HS-5 (cell line): ENCODE results near the gene NKAIN2.
"Not testable (repeated sequence)": the region's sequence is repeated elsewhere in the genome, so short reads cannot be mapped to it uniquely, and the experiment has no call there.

ENCODE experiments used
- DNase-seq: peaks from one replicate; pipeline ENCODE4 v3.0.0-alpha.2; 2012; ENCODE audit warnings: low read depth

Gene NKAIN2

DNA sequence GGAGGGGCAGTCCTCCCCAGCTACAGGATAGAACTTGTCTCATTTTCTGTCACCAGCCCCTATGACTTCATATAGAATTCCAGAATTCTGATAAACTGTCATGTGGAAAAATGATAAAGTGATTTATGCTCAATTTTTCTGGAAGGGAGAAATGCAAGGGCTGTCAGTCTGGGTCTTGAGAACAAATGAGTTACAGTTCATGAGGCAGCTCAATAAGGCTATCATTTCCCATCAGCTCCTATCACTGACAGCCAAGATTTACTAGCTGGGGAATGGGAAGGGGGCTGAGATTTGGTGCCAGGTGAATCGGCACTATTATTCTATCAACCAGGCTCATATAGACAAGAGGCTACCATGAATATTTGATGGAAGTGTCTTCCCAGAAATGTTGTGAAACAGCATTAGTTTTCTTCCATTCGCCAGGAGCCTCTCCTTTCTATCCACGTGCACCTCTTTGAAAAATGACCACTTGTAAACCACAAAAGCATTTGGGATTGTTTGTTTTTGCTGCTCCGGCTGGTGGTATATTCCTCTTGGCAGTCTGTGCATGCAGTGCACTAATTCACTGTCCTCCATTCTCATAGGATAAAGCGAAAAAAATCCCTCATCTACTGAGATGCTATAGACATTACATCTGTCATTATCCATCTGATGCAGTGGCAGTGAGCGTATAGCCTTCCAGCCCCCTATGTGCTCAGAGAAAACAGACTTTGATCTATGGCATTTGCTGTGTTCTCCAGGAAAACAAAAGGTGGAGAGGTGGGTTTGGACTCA, 629.9 kb downstream of the NKAIN2 start:
- DNase-seq, result no peak

DNA sequence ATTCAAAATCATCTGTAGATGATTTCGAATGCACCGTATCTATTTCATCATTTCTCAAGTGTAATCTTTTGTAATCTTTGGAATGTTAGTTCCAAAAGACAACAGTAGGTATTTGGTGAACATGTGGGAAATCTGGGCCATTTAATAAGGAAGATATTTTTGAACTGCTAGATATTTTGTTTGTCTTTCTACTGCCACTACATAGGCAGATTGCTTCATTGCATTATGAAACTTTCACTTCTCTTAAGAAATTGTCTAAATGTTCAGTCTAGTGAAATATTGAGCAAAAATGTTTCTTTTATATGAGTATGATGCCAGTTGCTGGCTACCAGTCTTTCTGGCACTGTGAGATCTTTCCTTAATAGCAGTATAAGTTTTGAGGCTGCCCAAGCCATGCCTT, 630.8 kb downstream of the NKAIN2 start:
- DNase-seq, result peak; percentile 22

DNA sequence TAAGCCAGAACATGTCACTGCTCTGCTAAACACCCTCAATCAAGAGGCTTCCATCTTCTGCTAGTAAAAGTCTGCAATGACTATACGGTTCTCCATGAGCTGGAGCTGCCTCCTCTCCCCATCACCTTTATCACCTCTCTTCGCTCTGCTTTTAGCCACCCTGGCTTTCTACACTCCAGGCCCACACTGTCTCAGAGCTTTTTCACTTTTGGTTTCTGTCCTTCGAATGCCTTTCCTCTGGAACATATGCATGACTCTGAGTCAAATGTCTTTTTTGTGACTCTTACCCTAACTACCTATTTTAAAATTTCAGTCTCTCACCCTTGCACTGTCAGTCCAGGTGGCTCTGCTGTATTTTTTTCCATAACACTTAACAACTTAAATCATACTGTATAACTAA, 633.1 kb downstream of the NKAIN2 start:
- DNase-seq, result no peak

DNA sequence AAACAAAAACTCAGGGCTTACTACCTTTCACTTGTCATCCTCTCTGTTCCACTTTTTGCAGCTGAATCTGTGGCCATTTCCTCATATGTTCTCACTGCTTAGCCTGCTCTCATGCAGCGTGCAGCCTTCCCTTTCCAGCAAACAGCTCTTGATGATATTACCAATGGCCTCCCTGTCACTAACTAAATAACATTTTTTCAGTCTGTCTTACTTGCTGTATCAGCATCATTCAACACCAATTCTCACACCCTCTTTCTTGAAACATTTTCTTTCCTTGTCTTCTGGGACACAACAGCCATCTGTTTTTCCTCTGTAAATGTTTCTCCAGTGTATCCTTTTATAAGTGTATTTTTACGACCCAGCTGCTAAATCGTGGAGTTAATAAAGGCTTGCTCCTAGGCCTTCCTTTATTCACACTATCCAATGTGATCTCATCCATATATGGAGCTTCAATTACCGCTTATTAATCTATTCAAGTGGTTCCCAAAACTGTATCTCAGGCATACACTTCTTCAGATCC, 634.9 kb downstream of the NKAIN2 start:
- no peak for DNase-seq

DNA sequence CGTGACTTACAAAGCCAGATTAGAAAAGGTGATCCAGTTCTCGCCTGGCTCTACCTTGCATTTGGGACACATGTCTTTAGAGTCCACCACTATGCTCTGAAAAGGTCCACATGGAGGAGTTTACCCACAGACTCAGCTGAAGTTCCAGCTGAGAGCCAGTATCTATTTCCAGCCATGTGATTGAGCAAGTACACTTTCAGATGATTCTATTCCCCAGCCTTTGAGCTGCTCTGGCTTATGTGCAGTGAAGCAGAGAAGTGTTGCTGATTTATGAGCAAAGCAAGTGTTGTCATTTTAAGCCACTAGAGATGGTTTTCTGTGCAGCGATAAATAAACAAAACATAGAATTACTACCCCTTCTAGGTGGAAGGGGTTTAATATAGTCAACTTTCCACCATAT, 637.8 kb downstream of the NKAIN2 start:
- DNase-seq, result no peak

DNA sequence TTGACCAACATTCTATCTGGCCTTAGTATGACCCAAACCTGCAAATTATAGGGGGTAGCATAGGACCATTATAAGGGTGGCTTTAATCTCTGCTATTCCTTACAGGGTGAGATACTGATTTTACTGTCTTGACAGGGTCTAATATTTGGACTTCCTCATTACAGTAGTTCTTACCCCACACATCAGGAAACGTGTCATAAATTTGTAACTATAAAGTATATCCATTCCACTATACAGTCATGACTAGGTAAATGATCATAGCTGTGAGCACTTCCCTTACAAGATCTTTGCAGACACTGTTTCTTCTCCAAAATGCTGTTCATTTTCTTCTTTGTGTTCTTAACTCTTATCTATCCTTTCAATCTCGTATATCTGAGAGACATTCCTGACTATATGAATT, 639.9 kb downstream of the NKAIN2 start:
- no peak for DNase-seq

DNA sequence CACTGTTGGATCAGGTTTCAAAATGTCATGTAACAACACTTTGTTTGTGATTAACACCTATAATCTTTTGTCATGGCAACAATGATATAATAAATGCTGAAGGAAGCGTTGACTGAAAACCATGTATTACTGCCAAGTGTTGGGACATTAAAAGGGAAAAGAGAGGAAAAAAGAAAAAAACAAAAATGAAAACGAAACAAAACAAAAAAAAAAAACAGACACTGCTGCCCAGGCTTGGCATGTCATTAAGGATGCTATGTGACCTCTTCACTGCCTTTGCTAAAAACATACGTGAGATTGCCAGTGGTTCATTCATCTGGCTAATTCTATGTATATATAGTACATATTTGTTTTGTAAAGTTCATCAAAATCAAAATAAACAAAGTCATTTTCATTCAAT, 641.9 kb downstream of the NKAIN2 start:
- DNase-seq, result no peak

DNA sequence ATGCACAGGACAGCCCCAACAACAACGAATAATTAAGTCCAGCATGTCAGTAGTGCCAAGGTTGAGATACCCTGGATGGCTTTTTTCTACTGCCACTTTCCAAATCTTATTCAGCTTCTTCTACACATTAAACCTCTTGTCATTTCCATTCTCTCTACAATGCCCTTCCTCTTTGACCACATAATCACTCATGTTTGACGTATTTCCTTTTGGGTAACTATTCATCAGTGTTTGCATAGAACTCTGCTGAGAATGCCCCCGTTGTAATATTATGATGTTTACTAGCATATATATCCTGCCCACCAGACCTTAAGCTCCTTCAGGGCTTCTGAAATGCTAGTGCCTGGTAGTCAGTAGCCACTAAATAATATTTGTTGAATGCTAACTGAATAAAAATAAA, 643.3 kb downstream of the NKAIN2 start:
- DNase-seq, result no peak

DNA sequence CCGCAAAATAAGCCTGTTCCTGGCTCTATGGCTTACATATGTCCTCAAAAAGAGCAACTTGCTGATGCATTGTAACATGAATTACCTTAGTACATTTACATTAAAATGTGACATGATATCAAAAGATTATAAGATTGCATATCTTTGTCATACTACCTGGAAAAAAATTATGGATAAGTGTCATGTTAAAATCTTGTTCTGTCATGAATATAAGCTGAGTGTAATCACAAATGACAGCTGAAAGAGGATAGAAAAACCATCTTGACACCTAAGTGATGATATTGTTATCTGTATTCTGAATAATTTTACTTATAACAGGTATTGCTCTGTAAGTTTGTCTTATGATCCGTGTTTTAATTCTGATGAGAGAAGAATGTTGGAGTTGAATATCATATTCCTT, 655.6 kb downstream of the NKAIN2 start:
- DNase-seq, result no peak

DNA sequence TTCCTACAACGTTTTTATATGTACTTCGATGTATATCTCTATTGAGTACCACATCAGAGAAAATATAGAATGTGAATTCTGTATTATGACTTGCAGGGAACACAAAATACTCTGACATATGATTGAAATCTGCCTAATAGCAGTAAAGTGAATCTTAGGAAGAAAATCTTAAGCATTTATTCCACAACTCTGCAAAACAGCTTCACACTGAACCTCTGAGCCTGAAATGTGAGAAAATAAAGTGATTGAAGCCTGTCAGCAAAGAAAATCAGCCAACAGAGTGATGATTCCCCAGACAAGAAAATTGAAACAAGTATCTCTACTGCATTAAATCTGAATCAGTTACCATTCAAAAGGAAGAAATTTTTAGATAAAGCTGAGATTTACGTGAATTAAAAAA, 659.1 kb downstream of the NKAIN2 start:
- no peak for DNase-seq

DNA sequence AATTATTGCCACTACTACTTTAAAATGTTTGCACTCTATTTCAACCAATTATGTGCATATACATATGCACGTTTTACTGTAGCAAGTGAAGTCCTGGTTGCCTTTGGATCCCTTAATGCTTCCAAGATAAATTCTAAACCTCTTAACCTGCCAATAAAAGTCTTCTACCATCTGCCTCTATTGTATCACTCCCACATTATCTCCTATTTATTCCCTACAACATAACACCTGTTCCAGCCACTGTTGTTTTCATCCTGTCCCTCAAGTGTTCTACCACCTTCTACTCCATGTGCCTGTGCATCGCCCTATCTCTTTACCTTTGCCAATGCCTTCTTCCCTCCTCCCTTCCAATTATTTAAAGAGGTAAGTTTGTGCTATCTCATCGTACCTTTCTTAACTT, 659.6 kb downstream of the NKAIN2 start:
- no peak for DNase-seq

DNA sequence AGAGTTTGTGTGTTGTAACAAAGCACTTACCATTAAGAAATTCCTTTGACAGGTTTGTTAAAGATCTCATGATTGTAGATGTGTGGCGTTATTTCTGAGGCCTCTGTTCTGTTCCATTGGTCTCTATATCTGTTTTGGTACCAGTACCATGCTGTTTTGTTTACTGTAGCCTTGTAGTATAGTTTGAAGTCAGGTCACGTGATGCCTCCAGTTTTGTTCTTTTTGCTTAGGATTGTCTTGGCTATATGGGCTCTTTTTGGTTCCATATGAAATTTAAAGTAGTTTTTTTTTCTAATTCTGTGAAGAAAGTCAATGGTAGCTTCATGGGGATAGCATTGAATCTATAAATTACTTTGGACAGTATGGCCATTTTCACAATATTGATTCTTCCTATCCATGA, 660.9 kb downstream of the NKAIN2 start:
- not testable (repeated sequence) for DNase-seq

DNA sequence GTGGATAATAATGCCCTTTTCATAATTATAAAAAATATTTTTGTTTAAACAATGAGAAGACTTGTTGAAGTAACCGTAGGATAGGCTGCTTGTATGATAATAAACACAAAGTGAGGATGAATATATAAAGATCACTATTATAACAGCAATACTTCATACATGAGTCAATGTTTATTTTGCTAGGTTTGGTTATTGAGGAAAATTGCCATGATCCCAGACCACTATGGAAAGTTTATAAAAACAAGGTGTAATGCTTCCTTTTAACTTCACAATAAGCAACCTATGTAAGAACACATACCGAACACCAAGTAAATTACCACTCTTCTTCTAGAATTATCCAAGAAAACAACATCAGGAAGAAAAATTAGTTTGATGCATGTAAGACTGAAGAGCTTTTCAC, 663.3 kb downstream of the NKAIN2 start:
- no peak for DNase-seq

DNA sequence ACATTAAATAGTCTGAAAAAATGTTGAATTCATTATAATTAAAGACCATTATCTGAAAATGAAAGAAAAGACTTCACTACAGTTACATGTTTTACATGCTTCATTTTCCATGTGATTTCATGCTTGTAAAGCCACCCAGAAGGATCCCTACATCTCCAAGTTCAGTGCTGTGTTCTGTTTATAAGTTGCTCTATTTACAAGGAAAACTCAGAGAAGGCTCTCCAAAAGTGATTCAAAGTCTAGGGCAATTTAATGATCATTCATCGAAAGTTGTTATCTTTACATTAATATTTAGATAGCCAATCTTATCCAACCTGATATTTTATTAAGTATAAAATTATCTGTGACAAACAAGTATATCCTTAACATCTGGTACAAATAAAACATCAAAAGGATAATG, 663.7 kb downstream of the NKAIN2 start:
- DNase-seq, result no peak

DNA sequence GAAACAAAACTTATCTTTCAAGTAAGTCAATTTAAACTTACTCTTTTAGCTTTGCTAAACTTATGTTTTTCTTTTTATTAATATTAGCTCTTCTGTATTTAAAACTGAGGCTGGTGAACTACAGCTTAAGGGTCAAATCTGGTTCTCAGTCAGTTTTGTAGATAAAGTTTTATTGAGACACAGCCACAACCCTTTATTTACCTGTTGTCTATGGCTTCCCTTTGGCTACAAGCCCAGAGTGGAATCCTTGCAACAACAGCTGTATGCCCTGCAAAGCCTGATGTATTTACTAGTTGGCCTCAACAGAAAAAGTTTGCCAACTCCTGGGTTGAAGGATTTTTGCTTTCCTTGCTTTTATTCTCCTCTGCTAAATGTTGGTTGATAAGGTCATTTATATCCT, 667.1 kb downstream of the NKAIN2 start:
- no peak for DNase-seq

DNA sequence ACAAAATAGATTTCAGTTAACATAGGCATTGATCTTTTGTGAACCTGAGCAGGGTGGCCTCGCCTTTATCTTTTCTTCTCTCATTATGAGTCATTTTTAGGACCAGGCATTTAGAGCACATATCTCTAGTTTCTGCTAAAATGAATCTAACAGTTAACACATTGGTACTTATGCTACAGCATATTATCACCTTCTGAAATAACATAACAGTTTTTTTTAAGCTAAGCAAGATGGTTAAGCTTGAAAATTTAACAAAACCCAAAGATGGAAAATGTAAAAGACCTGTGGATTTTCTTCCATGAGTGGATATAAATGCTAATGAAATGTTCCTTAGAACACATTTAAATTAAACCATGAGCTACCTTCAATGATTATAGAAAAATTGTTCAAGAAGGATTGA, 671.5 kb downstream of the NKAIN2 start:
- no peak for DNase-seq

DNA sequence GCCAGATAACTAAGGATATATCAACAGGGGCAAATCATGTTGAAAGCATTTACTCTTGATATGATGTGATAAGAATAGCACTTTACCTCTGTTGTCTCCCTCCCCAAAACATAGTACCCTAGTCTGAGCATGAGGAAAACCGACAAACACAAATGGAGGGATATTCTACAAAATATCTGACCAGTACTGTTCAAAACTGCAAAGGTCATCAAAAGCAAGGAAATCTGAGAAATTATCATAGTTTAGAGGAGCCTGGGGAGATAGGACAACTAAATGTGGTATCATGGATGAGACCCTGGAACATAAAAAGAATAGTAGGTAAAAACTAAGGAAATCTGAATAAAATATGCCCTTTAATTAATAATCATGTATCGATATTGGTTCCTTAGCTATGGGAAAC, 675.2 kb downstream of the NKAIN2 start:
- DNase-seq, result no peak

DNA sequence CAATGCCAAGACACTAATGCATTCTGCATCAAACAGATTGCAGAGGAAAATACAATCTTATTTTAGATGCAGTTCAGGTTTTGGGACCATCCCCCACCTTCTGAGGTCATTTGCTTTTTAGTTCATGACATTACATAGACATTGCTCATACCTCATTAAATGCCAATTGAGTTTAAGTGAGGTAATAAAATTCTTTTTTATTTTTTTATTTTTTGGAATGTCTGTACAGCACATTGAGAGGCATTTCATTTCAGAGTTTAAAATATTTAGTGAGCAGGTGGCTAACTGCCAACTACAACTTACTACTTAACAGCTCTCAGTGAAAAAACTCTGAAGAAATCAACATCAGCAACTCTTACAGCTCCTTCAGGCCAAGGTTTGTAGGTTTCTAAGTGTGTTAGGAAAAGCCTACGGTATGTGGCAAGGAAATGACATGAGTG, 676.3 kb downstream of the NKAIN2 start:
- DNase-seq, result no peak

DNA sequence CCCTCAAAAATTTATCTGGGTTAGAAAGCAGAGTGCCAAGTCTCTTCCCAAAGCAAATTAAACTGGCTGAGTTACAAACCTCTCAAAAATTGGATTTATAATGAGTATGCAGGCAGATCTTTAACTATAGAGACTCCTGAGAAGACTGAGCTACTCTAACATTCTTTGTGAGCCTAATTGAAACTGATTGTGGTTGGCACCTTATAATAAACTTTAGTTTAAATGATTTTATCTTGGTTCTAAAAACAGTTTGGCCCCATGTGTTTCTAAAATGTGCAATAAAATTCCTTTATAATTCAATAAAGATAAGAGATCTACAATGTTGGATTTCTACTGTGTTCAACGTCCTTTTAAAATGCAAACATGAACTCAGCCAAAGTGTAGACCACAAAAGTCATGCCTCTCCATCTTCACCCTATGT, 678.4 kb downstream of the NKAIN2 start:
- DNase-seq, result no peak

DNA sequence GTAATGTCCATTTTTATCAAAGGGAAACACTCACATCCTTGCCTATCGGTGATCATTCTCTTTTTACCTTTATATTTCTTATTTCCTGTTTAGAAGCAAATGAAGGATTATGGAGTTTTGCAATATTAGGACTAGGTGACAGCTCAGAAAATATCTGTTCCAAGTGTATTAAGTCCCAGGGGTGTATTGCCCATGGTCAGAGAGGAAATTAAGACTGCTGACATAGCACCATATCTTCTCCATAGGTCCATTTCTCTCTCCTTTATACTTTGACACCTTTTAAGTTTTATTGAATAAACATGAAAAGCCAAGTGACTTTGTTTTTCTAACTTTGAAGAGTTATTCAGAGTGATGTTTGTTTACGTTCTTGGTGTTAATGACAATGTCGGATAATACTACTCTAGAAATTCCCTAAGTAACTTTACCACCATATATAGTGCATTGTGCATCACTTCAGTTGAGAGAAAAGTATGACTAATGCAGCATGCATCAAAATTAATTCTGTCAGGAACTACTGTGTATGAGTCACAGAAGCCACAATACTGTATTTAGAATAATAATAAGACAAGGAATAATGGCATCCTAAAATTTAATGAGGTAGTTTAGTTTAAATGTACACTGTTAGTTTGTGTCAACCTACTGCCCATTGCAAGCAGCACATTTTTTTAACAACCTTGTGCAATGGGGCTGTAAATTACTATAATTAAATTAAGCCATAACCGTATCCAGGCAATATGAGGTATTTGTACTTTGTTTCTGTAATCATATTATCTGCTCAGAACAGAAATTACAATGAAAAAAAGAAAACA, 684.2 kb downstream of the NKAIN2 start:
- DNase-seq, result peak; percentile 61

DNA sequence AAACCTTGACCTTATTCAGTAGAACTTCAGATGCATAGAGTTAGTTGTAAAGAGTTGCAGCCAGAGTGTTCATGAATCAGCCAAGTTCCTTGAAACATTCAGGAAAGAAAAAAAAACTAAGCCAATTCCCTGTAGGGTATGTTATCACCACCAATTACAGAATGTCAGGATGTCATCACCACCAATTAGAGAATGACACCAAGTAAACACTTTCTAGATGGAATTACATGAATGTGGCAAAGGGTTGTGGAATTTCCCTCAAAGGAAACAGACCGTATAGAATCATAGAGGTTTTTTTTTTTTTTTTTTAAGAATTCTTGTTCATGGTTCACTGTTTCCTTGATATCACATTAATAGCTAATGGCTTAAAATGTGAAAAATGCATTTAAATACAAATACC, 686.5 kb downstream of the NKAIN2 start:
- DNase-seq, result no peak

DNA sequence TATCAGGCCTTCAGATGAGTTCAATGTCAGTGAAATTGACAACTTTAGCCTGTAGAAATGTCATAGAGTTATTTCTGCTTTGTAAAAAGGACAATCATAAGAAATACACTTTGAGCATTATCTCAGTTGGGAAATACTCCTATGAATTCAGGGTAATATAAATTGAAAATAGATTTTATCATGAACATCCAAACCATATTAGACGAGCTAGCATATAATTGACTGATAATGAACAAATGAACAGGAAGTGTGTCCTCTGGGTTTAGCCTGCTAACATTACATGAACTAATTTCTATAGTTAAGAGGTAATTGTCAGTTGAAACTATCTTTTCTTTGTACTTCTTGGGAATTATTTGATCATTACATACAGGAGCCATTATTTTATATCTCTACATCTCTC, 689.6 kb downstream of the NKAIN2 start:
- no peak for DNase-seq

DNA sequence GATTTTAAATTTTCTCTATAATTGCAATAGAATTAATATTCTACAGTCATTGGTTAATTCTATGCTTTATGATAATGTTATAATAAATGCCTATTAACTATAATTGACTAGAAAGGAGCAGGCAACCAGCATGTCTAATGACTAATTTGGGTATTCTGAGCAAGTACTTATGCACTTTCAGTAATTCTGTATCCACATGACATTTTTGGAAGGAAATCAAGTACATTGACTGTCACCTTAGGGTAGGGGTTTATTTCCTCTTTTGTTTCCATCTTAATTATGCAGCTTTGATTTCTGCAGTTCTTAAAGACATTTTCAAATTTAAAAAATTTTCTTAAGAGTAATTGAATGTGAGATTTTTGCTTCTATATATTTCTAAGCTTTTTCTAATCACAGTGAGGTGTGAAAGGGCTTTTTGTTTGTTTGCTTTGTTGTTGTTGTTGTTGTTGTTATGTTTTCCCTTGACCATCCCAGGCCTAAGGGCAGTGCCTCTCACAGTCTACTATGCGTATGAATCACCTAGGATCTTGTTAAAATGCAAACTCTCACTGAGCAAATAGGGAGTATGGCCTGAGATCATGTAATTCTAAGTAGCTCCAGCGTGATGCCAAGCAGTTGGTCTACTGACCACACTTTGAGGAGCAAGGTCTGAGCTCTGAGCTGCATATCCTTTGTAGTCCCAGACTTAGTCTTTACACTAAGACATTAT, 691.4 kb downstream of the NKAIN2 start:
- DNase-seq, result no peak
